PC-9 (cell line): ENCODE data around the gene ZNF282. TPM values are rescaled to one million over a fixed set of nuclear protein-coding genes. Genes with fewer than 3 reads are reported as not detected.

ENCODE experiments used
- total RNA-seq: library from RNA; stranded (reverse); gene quantifications from 2 replicates; pipeline ENCODE4 v1.2.3, GENCODE V29; 2021

Gene ZNF282
- total RNA-seq, 1 experiment from 2014 or later = 35.9 TPM

Other genes starting within 250 kb of the ZNF282 start
- gene PDIA4, start 167.0 kb upstream of the ZNF282 start, total RNA-seq = 200 and 221 TPM in 2 replicates
- gene ZNF786, start 104.8 kb upstream of the ZNF282 start, total RNA-seq = 7.0 and 8.4 TPM in 2 replicates
- gene ZNF425, start 69.2 kb upstream of the ZNF282 start, total RNA-seq = 5.2 and 5.9 TPM in 2 replicates
- gene ZNF398, start 48.1 kb upstream of the ZNF282 start, total RNA-seq = 10.8 and 11.7 TPM in 2 replicates
- gene ZNF212, start 44.1 kb downstream of the ZNF282 start, total RNA-seq = 16.9 and 22.3 TPM in 2 replicates
- gene ZNF783, start 66.7 kb downstream of the ZNF282 start, total RNA-seq = 15.8 and 22.2 TPM in 2 replicates